Myocyte (in vitro differentiated cells): Measurements from ENCODE around the gene CCDC187. TPM values are rescaled to one million over a fixed set of nuclear protein-coding genes. Genes with fewer than 3 reads are reported as not detected.

Source experiments
- DNase-seq: peaks from one replicate; pipeline ENCODE4 v3.0.0-alpha.2; 2012; ENCODE audit warnings: low read depth
- total RNA-seq: library from RNA; depleted of rRNA; stranded (reverse); fragments of >200 nt; gene quantifications from 2 replicates; pipeline ENCODE4 v1.2.3, GENCODE V29; 2014

The CCDC187 gene
- total RNA-seq, 1 donor from 2014 or later, result not detected

GRCh38 chr9:136255896-136256890 lies 47.7 kb downstream of the CCDC187 start:
- DNase-seq, result no peak

DNA sequence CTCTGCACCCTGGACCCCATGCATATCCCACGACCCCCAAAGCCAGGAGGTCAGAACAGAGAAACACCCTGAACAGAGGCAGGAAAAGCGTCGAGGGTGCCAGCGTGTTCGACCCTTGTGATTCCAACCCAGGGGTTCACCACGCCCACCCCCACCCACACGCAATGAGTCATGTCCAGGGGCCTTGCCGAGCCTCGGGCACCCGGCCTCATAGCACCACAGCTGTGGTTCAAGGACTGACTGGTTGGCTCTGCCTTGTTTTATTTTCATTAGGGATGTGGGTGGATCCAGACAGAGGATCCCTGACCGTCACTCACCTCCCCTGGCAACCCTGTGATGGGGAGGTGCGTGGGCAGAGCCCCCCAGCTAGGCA lies 48.7 kb downstream of the CCDC187 start:
- peak; percentile 74 for DNase-seq

GRCh38 chr9:136254381-136255165 lies 49.3 kb downstream of the CCDC187 start:
- no peak for DNase-seq

DNA sequence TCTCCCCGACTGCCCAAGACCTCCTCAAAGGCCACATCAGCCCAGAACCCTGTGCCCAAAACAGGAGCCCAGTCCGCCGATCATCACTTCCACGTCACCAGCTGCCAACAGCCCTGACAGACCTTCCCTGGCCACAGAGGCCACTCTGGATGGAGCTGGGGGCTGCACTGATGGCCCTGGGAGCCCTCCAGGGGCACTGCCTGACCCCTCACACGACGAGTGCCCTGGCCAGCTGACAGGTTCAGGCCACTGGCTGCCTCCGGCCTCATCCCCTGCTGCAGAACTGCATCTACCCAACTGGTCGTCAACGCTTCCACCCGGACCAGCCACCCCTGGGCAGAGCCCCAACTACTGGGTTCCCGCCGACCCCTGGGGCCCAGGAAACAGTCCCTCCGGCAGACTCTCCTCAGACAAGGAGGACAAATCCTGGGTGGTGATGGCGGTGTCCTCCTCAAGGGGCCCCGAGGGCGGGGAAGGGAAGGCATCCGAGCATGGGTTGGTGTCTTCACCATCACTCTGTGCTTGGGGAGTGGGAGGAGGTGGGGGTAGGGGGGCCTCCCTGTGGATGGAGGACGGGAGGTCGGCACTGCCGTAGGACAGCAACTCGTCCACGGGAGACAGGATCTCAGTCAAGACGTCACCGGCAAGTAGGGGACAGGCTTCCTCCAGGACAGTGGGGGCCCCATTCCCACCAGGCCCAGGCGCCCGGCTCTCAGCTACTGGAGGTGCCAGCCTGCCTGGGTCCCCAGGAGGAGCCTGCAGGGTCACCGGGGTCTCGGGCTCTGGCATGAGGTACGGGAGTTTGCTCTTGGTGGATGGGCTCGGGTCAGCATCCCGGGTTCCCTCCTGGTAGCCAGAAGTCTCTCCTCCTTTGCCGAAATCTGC lies 50.4 kb downstream of the CCDC187 start:
- no peak for DNase-seq

GRCh38 chr9:136252846-136253245 lies 51.0 kb downstream of the CCDC187 start:
- no peak for DNase-seq

DNA sequence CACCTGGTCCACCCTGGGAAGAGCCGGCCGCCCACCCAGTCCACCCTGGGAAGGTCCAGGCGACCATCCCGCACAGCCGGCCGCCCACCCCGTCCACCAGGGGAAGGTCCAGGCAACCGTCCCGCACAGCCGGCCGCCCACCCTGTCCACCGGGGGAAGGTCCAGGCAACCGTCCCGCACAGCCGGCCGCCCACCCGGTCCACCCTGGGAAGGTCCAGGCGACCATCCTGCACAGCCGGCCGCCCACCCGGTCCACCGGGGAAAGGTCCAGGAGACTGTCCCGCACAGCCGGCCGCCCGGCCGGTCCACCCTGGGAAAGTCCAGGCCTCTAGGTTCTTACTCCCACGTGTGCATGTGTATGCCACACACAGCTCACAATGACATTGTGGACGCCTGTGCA lies 51.6 kb downstream of the CCDC187 start:
- no peak for DNase-seq

DNA sequence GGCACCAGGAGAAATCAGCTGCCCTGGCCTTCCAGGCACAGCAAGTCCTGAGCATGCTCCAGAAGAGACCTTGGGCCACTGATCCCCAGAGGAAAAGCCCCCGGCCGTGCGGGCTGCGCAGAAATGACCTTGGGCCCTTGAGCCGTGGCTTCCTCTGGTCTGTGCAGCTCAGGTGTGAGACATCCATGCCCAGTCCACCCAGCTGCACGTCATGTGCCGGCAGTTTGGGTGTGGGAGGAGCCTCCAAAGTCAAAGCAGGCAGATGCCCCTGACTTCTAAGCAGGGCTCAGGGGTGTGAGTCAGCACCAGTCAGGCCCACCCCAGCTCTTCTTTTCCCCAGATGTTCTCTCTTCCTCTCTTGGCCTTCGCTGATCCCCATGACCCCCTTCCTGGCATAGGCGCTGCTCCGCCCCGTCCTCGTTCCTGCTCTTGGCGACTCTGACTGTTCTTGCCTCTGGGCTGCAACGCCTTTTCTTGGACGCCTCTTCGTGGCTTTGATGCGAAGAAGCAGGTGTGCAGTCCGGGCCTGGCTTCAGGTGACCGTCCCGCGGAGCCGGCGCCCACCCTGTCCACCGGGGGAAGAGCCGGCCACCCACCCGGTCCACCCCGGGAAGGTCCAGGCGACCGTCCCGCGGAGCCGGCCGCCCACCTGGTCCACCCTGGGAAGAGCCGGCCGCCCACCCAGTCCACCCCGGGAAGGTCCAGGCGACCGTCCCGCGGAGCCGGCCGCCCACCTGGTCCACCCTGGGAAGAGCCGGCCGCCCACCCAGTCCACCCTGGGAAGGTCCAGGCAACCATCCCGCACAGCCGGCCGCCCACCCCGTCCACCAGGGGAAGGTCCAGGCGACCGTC lies 52.4 kb downstream of the CCDC187 start:
- DNase-seq, result no peak

- no peak for DNase-seq
Observed at GRCh38 chr9:136250676-136251075, 53.2 kb downstream of the CCDC187 start.

GRCh38 chr9:136249877-136250559 lies 53.9 kb downstream of the CCDC187 start:
- no peak for DNase-seq

- no peak for DNase-seq
Observed at GRCh38 chr9:136248951-136249876, 54.7 kb downstream of the CCDC187 start.

DNA sequence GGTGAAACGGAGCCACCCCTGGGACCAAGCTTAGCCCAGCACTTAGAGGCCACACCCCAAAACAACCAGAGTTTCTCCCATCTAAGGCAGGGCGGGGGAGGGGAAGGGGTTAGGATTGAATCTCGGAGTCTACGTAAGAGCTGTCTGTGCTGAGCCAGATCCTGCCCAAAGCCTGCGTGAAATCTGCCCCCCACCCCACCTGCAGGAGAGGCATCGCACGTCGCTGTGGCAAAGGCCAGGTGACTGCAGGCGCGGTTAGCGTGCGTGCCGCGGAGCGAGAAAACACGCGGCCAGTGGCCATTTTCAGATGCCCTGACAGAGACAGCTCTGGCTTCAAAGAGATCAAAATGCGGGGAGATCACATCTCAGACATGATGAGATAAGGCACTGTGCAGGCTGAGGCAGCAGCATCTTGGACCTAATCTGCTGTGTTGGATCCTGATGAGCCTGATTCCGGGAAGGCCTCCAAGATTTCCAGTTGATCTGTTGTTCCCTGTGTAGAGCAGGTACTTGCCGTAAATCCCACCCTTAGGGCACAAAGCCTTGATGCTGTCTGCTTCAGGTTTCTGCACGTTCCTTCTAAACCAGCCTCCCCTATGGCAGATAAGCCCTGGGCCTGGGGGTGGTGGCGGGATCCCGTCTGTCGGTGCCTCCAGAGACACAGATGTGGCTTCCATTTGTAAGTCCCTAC lies 55.8 kb downstream of the CCDC187 start:
- DNase-seq, result no peak

DNA sequence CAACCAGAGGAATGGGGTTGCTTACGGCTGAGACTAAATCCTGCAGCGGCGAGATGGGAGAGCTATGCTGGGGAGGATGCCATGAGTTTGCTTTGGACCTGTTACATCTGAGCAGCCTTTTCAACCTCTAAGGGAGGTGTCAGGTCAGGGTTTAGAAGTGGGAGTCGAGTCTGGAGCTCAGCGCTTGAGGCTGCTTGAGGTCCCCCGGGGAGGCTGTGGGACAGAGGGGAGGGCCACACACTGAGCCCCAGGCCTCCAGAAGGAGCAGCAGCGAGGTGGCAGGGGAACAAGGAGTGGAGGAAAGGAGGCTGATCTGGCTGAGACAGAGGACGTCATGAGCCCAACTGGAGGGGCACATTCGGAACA lies 56.4 kb downstream of the CCDC187 start:
- no peak for DNase-seq

- DNase-seq, result no peak
Observed at GRCh38 chr9:136246849-136247550, 56.9 kb downstream of the CCDC187 start.

DNA sequence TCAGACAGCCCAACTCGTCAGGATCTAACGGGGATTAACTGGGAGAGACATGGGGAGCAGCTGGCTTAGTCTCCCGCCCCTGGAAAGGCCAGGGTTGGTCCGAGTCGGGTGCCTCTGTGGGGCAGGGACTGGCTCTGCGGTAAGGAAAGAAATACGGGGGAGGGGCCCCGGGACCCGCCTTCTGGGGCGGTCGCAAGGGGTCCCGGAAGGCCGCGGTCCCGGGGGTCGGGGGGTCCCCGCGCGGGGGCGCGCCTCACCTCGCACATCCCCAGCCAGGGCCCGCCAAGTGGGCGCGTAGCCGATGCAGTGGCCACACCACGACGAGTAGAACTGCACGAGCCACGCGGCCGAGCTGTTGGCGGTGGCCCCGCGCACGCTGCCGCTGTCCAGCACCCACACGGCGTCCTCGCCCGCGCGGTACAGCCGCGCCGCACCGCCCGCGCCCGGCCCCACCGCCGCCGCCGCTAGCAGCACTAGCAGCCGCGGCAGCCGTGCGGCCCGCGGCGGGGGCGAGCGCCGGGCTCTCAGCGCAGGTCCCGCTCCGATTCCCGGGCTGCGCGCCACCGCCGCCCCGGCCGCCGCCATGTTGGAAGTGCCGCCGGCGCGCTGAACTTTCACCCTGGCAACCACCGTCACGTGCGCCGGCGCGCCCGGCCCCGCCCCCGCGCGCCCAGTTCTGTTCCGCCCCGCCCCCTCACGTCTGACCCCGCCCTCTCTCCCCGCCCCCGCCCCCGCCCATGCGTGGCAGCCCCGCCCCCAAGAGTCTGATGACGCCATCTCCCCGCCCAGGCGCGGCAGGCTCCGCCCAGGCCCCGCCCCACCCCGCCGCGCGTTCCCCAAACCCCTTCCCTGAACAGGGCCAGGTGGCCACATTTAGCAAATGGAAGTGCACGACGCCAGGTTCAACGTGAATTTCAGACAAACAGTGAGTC lies 58.4 kb downstream of the CCDC187 start, which contains the start of gene QSOX2:
TSS of gene QSOX2 (minus strand) at position 594 of the 932 bp plus-strand sequence. CDS start at position 585, 9 bp downstream.
- DNase-seq, result peak; percentile 75

DNA sequence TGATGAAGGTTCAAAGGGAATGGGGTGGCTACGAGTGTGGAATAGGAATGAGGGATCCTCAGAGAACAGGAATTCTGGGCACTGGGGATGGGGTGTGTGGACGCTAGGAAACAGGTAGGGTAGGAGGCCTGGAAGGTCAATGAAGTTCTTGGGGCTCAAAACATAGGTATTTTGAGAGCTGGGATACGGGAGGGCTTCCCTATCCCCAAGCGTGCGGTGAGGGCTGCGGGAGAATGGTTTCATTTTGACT lies 59.0 kb downstream of the CCDC187 start:
- no peak for DNase-seq
